Gastrocnemius medialis (tissue), 4 donors: ENCODE measurements around the gene PDIA2. TPM values are rescaled to one million over a fixed set of nuclear protein-coding genes. Genes with fewer than 3 reads are reported as not detected.

Experiments used
- ATAC-seq, 2 donors: fragments of 150-250 bp; one replicate each; pipeline ENCODE4 v1.9.1; 2016
- DNase-seq, 2 donors: peaks; one replicate each; pipeline ENCODE4 v3.0.0-alpha.2; 2019
- H3K27ac ChIP-seq, 4 donors: fragments of 200-600 bp; sonication (generic); 1 replicate in 1 of 4; 2 replicates in 3 of 4; pipeline ENCODE4 v1.5.1; 2016 to 2018; ENCODE audit warnings: mild to moderate bottlenecking in 2 of 4, moderate library complexity in 1 of 4
- H3K27me3 ChIP-seq, 3 donors: fragments of 200-600 bp; sonication (generic) in 2 of 3; 1 replicate in 1 of 3; 2 replicates in 2 of 3; pipeline versions ENCODE4 v1.5.1 to v1.6.0; 2016 to 2019; ENCODE audit warnings: mild to moderate bottlenecking in 1 of 3, moderate library complexity in 1 of 3
- H3K36me3 ChIP-seq, 2 donors: fragments of 200-600 bp; sonication (generic) in 1 of 2; one replicate each; pipeline ENCODE4 v1.5.1; 2017 to 2018
- H3K4me1 ChIP-seq, 2 donors: fragments of 200-600 bp; sonication (generic) in 1 of 2; one replicate each; pipeline ENCODE4 v1.5.1; 2016 to 2017; ENCODE audit warnings: mild to moderate bottlenecking in 2 of 2
- H3K4me3 ChIP-seq, 4 donors: fragments of 200-600 bp; sonication (generic) in 3 of 4; 1 replicate in 1 of 4; 2 replicates in 3 of 4; pipeline ENCODE4 v1.5.1; 2016 to 2019; ENCODE audit warnings: mild to moderate bottlenecking in 2 of 4
- H3K9me3 ChIP-seq, 3 donors: fragments of 200-600 bp; sonication (generic) in 2 of 3; 1 replicate in 1 of 3; 2 replicates in 2 of 3; pipeline ENCODE4 v1.5.1; 2016 to 2019
- CTCF ChIP-seq, 5 experiments: fragments of 450-650 bp in 3 of 5; fragments of 200-600 bp in 2 of 5; sonication (generic) in 2 of 5; IDR thresholded peaks in 4 of 5; conservative IDR thresholded peaks in 1 of 5; 1 replicate in 4 of 5; 2 replicates in 1 of 5; pipeline ENCODE4 v1.5.1; 2016 to 2019; ENCODE audit warnings: antibody characterized with exemption in 5 of 5, mild to moderate bottlenecking in 3 of 5, moderate library complexity in 3 of 5
- POLR2A ChIP-seq, 2 donors: fragments of 450-650 bp; IDR thresholded peaks; one replicate each; pipeline ENCODE4 v1.6.1; 2017; ENCODE audit warnings: antibody characterized with exemption in 2 of 2, mild to moderate bottlenecking in 2 of 2, moderate library complexity in 2 of 2
- in situ Hi-C, 4 donors: fragments of 200-750 bp; cut with MboI; loops; one replicate each; pipeline versions ENCODE4 v1.15.0 to v1.8.0; 2017; ENCODE audit warnings: low sequenced_read_pairs in 4 of 4
- intact Hi-C: fragments of 100-400 bp; cut with DNase I; formaldehyde crosslinking; loops from one replicate; pipeline ENCODE4 v1.15.1; 2023; ENCODE audit warnings: low total_unique reads
- total RNA-seq, 4 donors: library from RNA; depleted of rRNA; stranded (reverse); fragments of >200 nt; gene quantifications; one replicate each; pipeline versions ENCODE4 v1.1.0 to v1.2.3, GENCODE V29; 2016

Gene PDIA2
- total RNA-seq, 4 donors from 2014 or later: 2.2 TPM; not detected in 3

GRCh38 chr16:305916-306626, 23.1 kb downstream of the PDIA2 start:
- H3K4me1 ChIP-seq: no peaks in the 10 kb centered on the region
- no peak overlapping the region for H3K27ac ChIP-seq
- H3K36me3 ChIP-seq: peaks cover 0 to 26% of the 10 kb centered on the region in 2 donors
- TF ChIP-seq CTCF (IDR thresholded peaks at IDR 0.05 in 4 of 5, conservative IDR thresholded peaks at IDR 0.05 in 1 of 5) (no peak), POLR2A (IDR thresholded peaks at IDR 0.05) (no peak)
- H3K9me3 ChIP-seq: no peaks in the 10 kb centered on the region
- no peak for ATAC-seq
- no peaks in the 10 kb centered on the region for H3K27me3 ChIP-seq
- no peak for DNase-seq
- in situ Hi-C loops: no loop called here
- H3K4me3 ChIP-seq: no peak overlapping the region
- intact Hi-C loops: no loop called here

- in situ Hi-C loops: no loop called here
These were observed 24.0 kb downstream of the PDIA2 start for GRCh38 chr16:306911-307370.

GRCh38 chr16:307691-308312, 24.8 kb downstream of the PDIA2 start:
- DNase-seq: no peak
- in situ Hi-C loops: no loop called here

More at GRCh38 chr16:306911-307370, 24.0 kb downstream of the PDIA2 start:
- ATAC-seq (no peak), DNase-seq (no peak)
- intact Hi-C loops: no loop called here
- Histone ChIP-seq H3K27me3 (no peaks in the 10 kb centered on the region), H3K9me3 (no peaks in the 10 kb centered on the region), H3K27ac (no peak overlapping the region), H3K4me1 (no peaks in the 10 kb centered on the region), H3K4me3 (no peak overlapping the region), H3K36me3 (peaks cover 0 to 26% of the 10 kb centered on the region in 2 donors)
- no peak for TF ChIP-seq POLR2A (IDR thresholded peaks at IDR 0.05)
- no peak for TF ChIP-seq CTCF (IDR thresholded peaks at IDR 0.05 in 4 of 5, conservative IDR thresholded peaks at IDR 0.05 in 1 of 5)

GRCh38 chr16:309476-309875, 26.5 kb downstream of the PDIA2 start:
- Histone ChIP-seq H3K36me3 (peaks cover 0 to 27% of the 10 kb centered on the region in 2 donors), H3K27ac (no peak overlapping the region), H3K4me1 (no peaks in the 10 kb centered on the region), H3K27me3 (no peaks in the 10 kb centered on the region), H3K4me3 (no peak overlapping the region), H3K9me3 (no peaks in the 10 kb centered on the region)
- in situ Hi-C loops: no loop called here
- no peak for DNase-seq
- intact Hi-C loops: no loop called here
- ATAC-seq: no peak
- no peak for TF ChIP-seq POLR2A (IDR thresholded peaks at IDR 0.05)
- no peak for TF ChIP-seq CTCF (IDR thresholded peaks at IDR 0.05 in 4 of 5, conservative IDR thresholded peaks at IDR 0.05 in 1 of 5)

More at GRCh38 chr16:307691-308312, 24.8 kb downstream of the PDIA2 start:
- Histone ChIP-seq H3K36me3 (peaks cover 0 to 26% of the 10 kb centered on the region in 2 donors), H3K27me3 (no peaks in the 10 kb centered on the region), H3K4me3 (no peak overlapping the region), H3K9me3 (no peaks in the 10 kb centered on the region), H3K4me1 (no peaks in the 10 kb centered on the region), H3K27ac (no peak overlapping the region)
- no peak for ATAC-seq
- intact Hi-C loops: no loop called here
- TF ChIP-seq CTCF (IDR thresholded peaks at IDR 0.05 in 4 of 5, conservative IDR thresholded peaks at IDR 0.05 in 1 of 5) (no peak), POLR2A (IDR thresholded peaks at IDR 0.05) (no peak)
